DMS153 (cell line): Measurements from ENCODE around the gene GDPD1.
"Not testable (repeated sequence)": the region's sequence is repeated elsewhere in the genome, so short reads cannot be mapped to it uniquely, and the experiment has no call there.

Experiments
- DNase-seq: peaks from one replicate; lab custom pipeline; 2025; lab: John Stamatoyannopoulos, UW

Gene GDPD1

DNA sequence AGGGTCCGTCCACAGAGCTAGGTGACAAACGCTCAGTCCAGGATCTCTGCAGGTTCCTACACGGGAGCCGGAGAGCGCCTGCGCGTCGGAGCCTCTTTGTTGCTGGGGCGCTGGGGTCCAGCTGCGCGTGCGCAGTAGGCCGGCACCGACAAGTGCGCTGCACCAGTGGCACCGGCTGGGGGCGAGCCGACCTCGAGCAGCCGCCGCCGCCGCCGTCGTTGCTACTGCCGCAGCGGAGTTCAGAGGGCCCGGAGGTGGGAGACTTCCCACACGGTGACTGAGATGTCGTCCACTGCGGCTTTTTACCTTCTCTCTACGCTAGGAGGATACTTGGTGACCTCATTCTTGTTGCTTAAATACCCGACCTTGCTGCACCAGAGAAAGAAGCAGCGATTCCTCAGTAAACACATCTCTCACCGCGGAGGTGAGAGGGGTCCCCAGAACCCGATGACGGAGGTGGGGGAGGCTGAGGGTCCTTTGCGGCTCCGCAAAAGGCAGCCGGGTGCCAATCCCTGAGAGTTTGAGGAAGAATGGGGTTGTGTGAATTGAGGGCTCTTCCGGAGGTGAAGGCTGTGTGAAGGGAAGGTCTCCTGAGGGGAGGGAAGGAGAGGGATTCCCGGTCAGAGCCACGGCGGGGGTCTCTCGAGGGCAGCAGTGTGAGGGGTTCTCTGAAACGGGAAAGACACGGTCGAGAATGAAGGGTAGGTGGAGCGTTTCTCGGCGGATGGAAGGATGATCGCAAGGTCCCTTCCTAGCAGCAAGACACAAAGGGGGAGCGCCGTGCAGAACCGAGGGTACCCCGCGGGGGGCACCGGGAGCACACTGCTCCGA is at the start of gene GDPD1:
Gene GDPD1, plus strand, starts transcription at position 184 of the 831 bp plus-strand sequence. Its CDS starts 99 bp downstream, at position 283.
- peak; percentile 91 for DNase-seq

DNA sequence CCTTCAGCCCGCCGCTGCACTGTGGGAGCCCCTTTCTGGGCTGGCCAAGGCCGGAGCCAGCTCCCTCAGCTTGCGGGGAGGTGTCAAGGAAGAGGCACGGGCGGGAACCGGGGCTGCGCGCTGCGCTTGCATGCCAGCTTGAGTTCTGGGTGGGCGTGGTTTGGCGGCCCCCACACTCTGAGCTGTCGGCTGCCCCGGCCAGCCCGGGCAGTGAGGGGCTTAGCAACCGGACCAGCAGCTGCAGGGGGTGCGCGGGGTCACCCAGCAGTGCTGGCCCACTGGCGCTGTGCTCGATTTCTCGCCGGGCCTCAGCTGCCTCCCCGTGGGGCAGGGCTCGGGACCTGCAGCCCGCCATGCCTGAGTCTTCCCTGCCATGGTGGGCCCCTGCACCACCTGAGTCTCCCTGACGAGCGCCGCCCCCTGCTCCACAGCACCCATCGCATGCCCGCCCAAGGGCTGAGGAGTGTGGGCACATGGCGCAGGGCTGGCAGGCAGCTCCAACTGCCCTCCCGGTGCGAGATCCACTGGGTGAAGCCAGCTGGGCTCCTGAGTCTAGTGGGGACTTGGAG is 47.8 kb upstream of the GDPD1 start:
- DNase-seq: no peak

DNA sequence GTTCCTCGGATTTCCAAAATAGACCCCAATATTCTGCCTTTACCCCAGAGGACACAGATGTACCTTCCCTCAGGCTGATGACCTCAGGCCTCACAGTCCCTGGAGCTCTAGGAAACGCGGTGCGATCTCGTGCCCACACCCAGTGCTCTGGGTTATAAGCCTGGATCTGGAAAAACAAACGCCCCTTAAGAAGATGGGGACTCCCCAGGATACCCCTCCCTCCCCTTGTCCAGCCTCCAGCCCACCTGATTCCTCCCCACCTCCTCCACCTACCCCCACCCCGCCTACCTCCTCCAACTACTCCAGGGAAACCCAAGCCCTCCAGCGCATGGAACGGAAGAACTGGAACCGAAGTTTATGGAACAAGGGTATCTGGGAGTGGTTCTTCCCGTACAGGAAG is 45.6 kb upstream of the GDPD1 start:
- no peak for DNase-seq

DNA sequence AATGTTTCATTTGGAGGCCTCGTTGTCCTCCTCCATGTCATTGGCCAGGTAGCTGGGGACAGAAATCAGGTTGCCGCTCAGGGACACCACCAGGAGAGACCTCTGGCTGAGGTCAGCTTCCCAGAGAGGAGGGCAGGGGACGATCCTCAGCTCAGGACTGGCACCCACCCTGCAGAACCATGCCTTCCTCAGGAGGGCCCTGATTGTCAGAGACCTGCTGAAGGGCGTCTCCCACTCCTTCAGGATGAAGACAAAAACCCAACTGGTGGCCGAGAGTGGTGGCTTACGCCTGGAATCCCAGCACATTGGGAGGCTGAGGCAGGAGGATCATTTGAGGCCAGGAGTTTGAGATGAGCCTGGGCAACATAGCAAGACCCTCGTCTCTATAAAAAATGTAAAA is 45.2 kb upstream of the GDPD1 start:
- no peak for DNase-seq

DNA sequence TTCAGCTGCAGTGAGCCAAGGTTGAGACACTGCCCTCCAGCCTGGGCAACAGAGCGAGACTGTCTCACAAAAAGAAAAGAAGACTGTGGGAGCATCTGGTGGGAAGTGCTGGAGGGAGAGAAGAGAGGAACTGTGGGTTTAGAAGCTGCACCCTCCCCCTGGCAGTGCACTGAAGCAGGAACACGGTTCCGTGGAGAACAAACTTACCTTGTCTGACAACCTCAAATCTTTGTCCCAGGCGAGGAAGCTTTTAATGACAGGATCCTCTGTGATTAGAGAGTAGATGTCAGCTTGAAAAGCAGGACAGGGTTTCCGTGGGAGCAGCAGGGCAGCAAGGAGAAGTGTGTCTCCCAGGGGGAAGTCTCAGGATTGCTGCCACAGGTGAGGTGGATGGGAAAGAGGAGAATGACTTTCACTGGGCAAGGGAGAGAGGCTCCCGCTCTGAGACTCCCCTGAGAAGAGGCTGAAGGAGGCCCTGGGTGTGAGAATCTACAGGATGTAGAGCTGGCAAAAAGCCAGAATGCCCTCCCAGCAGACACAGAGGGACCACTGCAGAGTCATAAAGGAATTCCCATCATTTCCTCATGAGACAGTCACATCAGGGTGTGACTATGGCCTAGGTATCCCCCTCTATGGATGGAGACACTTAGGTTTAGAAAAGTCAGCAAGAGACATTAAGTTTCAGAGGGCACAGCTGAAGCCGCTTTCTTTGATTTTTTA is 41.9 kb upstream of the GDPD1 start:
- no peak for DNase-seq

DNA sequence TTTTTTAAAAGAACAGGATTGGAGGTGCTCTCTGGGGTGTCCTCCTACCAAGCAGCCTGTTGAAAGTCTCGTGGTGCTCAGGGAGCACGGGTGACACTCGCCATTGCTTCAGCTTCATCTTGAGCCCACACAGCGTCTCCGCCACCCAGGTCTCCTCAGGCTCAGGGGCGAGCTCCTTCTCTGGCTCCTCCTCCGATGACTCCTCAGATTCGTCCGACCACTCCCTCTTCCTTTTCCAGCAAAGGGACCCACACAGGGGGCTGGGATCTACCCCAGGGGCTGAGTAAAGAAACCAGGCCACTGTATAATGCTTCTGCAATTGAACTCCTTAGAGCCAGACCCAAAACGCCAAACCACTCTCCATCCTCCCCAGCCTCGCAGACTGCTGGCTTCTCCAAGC is 40.7 kb upstream of the GDPD1 start:
- not testable (repeated sequence) for DNase-seq

DNA sequence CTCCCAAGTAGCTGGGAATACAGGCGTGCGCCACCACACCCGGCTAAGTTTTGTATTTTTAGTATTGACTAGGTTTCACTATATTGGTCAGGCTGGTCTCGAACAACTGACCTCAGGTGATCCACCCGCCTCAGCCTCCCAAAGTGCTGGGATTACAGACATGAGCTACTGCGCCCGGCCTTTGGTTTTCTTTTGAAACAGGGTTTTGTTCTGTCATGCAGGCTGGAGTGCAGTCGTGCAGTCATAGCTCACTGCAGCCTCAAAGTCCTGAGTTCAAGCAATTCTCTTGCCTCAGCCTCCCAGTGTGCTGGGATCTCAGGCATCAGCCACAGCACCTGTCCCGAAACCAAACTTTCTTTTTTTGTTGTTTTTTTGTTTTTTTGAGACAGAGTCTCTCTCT is 39.7 kb upstream of the GDPD1 start:
- DNase-seq: no peak

DNA sequence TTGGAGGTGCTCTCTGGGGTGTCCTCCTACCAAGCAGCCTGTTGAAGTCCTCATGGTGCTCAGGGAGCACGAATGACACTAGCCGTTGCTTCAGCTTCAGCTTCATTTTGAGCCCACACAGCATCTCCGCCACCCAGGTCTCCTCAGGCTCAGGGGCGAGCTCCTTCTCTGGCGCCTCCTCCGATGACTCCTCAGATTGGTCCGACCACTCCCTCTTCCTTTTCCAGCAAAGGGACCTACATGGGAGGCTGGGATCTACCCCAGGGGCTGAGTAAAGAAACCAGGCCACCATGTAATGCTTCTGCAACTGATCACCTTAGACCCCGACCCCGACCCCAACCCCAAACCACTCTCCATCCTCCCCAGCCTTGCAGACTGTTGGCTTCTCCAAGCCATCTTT is 38.8 kb upstream of the GDPD1 start:
- DNase-seq: no peak

DNA sequence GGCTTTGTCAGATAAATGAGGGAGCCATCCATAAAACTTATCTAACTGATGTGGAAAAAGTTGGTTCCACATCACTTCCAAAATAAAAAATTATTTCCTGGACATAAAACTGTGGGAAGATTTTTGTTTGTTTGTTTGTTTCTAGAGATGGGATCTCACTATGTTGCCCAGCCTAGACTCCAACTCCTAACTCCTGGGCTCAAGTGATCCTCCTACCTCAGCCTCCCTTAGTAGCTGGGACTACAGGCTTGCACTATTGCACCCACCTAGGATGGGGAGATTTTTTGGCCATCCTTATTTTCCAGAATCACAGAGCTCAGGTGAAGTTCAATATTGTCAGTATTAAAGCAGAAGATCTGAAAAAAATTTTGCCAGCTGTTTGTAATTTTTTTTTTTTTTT is 34.3 kb upstream of the GDPD1 start:
- DNase-seq: no peak

DNA sequence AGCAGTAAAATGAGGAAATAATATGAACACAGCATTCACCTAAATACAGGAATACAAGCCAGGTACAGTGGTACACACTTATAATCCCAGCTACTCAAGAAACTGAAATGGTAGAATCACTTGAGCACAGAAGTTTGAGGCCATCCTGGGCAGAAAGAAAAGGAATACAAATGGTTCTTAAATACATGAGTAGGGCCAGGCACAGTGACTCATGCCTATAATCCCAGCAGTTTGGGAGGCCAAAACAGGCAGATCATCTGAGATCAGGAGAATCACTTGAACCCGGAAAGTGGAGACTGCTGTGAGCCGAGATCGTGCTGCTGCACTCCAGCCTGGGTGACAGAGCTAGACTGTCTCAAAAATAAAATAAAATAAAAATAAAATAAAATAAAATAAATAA is 33.5 kb upstream of the GDPD1 start:
- DNase-seq: no peak

DNA sequence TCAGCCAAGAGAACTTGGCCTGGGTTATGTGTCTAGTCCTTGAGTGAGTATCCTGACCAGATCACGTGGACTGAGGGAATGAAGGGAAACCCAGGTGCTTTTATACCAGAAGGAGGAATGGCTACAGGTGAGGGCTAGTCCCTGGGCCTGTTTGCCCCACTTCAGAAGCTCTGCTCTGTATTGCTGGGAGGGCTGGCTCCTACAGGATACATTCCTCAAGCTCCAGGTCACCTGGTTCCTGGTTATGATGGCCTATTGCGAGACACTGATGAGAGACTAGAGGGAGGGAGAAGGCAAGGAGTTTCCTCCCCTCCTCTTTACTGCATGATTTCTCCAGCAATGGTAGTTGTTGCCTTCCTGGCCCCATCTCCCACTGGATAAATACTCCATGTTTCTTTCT is 29.5 kb upstream of the GDPD1 start:
- DNase-seq: no peak

DNA sequence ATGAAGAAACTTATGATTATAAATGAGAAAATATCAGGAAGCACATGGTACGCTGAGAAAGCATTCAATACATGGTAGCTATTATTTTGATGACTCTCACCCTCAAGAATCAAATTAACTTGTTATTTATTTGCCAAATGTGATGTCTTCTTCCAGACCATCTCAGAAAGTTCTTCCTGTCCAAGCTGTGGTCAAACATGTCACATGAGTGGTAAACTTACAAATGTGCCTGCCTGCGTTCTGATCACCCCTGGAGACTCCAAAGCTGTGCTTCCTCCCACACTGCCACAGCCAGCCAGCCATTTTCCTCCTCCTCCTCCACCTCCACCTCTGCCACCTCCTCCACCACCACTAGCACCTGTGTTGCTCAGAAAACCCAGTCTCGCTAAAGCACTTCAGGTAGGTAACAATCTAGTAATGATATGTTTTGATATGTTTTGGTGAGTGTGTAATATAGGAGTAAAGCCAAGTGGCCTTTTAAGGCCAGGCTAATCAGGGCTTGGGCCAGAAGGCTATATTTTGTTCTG is 26.9 kb upstream of the GDPD1 start:
- no peak for DNase-seq

DNA sequence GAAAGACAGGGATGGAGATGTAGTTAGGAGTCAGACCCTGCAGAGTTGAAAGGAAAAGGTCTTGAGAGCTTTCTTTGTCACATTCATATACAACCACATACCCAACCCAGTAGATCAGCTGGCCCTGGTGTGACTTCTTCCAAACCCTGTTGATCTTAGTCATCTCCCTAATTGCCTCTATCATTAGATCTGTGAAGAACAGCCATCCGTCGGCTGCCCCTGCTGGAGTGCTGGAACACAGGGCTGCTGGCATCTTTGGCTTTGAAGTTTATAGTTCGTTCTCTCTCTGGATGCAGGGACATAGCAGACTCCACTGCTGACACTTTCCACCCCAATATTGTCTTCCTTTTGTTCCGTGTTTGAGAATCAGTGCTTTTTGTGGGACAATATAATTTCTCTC is 20.9 kb upstream of the GDPD1 start:
- DNase-seq: no peak

DNA sequence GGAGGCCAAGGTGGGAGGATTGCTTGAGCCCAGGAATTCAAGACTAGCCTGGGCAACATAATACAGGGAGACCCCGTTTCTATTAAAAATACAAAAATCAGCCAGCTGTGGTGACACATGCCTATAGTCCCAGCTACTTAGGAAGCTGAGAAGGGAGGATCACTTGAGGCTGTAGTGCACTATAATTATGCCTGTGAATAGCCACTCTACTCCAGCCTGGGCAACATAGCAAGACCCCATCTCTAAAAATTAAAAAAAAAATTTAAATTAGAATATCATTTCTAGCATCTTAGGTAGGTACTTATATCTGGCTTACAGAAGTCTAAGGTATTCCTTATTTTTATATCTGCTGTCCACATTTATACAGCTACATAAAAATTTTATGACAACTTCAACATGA is 18.0 kb upstream of the GDPD1 start:
- DNase-seq: no peak

DNA sequence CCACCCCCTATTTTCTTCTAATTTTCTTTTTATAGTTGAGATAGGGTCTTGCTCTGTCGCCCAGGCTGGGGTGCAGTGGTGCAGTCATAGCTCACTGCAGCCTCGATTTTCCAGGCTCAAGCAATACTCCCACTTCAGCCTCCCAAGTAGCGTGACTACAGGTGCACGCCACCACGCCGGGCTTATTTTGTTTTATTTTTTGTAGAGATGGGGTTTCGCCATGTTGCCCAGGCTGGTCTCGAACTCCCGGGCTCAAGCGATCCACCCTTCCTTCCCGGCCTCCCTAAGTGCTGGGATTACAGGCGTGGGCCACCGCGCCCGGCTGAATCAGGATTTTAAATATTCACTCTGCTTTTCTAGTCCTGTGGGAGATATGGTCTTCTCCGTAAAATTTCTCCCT is 941 bp upstream of the GDPD1 start:
- DNase-seq: no peak

DNA sequence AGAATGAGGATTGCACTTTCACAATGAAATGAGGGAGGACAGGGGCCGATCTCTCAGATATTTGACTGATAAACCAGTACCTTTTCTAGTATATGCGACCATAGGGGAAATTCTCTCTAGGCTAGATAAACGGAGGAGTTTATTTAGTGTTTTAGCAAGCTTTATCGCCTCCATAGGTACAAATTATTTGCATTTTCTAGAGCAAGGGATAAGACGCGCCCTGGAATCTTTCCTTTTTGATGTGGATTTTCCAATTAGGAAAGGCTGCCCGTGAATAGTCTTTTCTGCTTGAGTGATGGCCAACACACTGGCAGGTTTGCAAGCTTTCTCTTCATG is 351 bp upstream of the GDPD1 start:
- no peak for DNase-seq

DNA sequence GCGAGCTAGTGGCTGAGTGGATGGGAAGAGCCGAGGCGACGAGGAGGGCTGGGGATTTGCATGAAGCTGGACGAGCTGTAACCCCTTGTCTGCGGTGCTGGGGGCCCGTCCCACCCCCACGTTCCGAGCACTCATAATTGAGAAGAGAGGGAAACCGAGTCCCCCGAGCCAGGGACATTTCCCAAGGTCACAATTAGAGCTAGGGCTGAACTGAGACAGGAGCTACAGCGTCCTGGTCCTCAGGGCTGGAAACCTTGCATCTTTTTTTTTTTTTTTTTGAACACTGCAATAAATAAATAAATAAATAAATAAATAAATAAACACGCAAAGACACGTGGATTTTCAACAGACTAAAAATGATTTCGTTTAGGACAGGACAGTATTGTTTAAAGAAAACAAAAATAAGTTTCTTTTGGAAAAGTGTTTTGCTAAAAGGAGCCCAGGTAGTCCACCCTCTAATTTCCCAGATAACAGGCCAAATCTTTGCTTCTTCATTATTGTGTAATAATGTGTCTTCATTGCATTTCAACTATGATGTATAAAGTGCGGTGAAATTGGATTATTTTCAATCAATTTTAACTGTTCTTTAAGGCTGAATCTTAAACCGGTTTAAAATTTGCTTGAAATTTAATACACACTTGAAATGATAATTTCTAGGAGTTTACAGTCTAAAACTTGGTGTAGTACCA is 992 bp downstream of the GDPD1 start:
- peak; percentile 0 for DNase-seq

DNA sequence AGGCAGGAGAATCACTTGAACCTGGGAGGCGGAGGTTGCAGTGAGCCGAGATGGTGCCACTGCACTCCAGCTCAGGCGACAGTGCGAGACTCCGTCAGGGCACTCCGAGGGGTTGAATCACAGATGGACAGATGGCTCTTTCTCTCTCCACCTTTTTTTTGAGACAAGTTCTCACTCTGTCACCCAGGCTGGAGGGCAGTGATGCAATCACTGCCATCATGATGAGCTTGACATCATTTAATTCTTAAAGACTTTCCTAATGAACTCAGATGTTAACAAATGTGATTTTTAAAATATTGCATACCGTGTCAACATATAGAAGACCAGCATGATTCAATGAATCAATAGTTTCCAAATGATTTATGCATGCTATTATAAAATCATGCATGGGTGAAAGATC is 3.5 kb downstream of the GDPD1 start:
- no peak for DNase-seq

DNA sequence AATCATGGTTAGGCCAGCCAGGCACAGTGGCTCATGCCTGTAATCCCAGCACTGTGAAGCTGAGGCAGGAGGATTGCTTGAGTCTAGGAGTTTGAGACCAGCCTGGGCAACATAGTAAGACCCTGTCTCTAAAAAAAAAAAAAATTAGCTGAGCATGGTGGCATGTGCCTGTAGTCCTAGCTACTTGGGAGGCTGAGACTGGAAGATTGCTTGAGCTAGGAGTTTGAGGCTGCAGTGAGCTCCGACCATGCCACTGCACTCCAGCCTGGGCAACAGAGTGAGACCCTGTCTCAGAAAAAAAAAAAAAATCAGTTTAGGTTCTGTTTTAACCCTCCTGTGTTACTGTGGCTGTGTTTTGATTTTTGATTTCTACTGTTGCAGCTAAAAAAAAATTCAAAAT is 8.3 kb downstream of the GDPD1 start:
- DNase-seq: not testable (repeated sequence)

DNA sequence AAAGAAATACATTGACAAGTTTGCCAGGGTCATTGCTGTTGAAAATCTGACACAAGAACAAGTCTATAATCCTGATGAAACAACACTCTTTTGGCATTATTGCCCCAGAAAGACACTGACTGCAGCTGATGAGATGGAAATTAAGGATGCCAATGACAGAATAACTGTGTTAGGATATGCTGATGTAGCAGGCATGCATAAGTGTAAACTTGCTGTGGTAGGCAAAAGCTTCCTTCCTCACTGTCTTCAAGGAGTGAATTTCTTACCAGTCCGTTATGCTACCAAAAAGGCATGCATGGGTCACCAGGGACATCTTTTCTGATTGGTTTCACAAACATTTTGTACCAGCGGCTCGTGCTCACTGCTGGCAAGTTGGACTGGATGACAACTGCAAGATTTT is 10.5 kb downstream of the GDPD1 start:
- DNase-seq: no peak

DNA sequence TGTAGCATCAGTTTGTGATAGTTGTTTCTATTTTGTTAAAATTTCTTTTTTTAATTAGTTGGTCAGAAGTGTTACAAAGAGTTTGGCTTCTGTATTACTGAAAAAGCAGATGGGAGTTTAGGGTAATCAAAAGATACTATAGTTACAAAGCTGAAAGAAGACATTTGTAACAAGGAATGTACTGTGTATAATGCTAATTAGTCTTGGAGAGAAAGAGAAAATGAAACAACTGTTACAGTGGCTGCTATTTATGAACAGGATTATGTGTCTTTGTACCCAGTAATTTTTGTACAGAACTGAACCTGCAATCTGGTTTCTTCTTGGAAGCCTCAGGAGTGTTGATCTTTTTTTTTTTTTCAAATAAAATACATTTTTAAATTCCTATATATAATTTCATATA is 14.3 kb downstream of the GDPD1 start:
- no peak for DNase-seq

DNA sequence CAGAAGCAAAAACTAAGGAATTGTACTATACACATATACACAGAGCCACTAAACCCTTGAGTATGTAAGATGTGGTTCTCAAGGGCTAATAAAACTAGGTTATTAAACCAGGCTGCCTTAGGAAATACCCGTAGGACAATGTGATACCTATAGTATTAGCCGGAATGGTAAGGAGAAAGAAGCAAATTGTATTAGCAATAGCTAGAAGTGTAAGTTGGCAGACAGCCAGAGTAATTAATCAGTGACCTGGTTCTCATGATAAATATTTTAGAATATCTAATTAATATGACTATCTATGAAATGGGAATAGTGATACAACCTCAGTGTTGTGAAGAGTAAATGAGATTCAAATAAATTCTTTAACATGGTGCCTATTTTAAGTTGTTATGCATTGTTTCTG is 18.6 kb downstream of the GDPD1 start:
- DNase-seq: no peak

DNA sequence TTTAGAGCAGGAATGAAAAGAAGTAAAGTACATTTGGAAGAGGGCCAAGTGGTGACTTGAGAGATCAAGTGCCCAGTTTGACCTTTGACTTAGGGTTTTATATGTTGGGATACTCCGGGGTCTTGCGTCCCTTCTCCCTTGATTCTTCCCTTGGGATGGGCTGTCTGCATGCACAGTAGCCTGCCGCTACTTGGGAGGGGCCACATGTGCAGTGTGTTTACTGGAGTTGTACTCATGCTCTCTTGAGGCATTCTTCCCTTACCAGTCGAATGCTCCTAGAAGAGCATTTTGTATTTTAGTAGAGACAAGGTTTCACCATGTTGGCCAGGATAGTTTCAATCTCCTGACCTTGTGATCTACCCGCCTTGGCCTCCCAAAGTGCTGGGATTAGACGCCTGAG is 23.8 kb downstream of the GDPD1 start:
- DNase-seq: no peak
